SK-N-MC (cell line): ENCODE measurements around the gene CROCC2.

Experiments used
- EZH2 ChIP-seq: fragments of 200-600 bp; sonication (generic); IDR thresholded peaks from one replicate; pipeline ENCODE4 v1.6.1; 2017; ENCODE audit warnings: antibody characterized with exemption
- FOXP2 ChIP-seq: optimal IDR thresholded peaks from 2 replicates; pipeline ENCODE3; 2011; ENCODE audit warnings: mild to moderate bottlenecking, moderate library complexity; ENCODE audit not compliant: insufficient read depth; ENCODE audit errors: extremely low read length, control extremely low read depth

DNA sequence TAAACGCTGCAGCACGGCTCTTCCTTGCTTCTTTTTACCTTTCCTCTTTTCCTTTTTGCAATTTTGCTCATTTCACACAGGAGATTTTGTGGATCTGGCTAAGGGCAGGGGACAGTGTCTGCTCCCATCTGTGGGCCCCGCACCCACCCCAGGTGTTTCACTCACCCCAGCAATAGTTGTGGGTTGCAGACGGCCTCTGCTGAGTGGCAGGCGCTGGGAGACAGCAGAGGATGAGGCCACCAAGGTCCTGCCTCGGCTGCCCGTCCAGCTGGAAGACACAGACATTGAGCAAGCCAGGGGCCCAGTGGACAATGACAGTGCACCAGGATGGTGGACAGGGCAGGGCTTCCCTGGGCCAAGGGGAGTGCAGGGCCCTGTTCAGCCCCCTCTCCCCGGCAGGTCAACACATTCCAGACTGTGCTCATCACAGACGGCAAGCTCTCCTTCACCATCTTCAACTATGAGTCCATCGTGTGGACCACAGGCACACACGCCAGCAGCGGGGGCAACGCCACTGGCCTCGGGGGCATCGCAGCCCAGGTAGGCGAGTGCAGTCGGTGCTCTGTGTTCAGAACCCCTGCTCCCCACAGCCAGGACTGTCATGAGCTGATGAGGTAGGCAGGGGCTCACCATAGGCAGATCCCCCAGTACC, 127.3 kb downstream of the CROCC2 start:
- TF ChIP-seq FOXP2, result no peak
- TF ChIP-seq EZH2, result no peak
